Measurements from ENCODE around the gene GSN.

DNA sequence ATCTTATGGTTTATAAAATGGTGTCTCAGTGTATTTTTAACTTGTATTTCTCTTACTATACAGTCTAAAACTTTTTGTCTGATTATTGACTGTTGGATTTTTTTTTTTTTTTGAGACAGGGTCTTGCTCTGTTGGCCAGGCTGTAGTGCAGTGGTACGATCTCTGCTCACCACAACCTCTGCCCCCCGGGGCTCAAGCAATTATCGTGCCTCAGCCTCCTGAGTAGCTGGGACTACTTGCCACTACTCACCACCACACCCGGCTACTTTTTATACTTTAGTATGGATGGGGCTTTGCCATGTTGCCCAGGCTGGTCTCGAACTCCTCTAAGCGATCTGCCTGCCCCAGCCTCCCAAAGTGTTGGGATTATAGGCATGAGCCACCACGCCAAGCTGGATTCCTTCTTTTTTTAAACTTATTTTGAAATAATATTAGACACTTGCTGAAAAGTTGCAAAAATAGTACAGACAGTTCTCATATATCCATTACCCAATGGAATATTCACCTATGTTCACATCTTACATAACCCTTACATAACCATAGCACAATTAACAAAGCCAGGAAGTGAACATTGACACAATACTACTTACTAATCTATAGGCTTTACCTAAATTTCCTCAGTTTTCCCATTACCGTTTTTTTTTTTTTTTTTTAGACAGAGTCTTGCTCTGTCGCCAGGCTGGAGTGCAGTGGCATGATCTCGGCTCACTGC lies 54.9 kb downstream of the GSN start:
- TF ChIP-seq EP300 (IDR thresholded peaks at IDR 0.05) (no peak), MYC (IDR thresholded peaks at IDR 0.05; ENCODE audit: borderline replicate concordance, low read length) (no peak)
- TF ChIP-seq, protein P1, sequence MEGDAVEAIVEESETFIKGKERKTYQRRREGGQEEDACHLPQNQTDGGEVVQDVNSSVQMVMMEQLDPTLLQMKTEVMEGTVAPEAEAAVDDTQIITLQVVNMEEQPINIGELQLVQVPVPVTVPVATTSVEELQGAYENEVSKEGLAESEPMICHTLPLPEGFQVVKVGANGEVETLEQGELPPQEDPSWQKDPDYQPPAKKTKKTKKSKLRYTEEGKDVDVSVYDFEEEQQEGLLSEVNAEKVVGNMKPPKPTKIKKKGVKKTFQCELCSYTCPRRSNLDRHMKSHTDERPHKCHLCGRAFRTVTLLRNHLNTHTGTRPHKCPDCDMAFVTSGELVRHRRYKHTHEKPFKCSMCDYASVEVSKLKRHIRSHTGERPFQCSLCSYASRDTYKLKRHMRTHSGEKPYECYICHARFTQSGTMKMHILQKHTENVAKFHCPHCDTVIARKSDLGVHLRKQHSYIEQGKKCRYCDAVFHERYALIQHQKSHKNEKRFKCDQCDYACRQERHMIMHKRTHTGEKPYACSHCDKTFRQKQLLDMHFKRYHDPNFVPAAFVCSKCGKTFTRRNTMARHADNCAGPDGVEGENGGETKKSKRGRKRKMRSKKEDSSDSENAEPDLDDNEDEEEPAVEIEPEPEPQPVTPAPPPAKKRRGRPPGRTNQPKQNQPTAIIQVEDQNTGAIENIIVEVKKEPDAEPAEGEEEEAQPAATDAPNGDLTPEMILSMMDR (IDR thresholded peaks at IDR 0.05) = no peak
- TF ChIP-seq, protein P2, sequence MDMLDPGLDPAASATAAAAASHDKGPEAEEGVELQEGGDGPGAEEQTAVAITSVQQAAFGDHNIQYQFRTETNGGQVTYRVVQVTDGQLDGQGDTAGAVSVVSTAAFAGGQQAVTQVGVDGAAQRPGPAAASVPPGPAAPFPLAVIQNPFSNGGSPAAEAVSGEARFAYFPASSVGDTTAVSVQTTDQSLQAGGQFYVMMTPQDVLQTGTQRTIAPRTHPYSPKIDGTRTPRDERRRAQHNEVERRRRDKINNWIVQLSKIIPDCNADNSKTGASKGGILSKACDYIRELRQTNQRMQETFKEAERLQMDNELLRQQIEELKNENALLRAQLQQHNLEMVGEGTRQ (IDR thresholded peaks at IDR 0.05) = no peak

All from A549 (cell line).